BJ (cell line): ENCODE measurements around the gene ITGA1. TPM values are rescaled to one million over a fixed set of nuclear protein-coding genes. Genes with fewer than 3 reads are reported as not detected.

Experiments
- CTCF ChIA-PET: fragments of 350-600 bp; formaldehyde crosslinking; extraction: SDS; loops from one replicate; lab custom pipeline; 2021; ENCODE audit warnings: antibody characterized with exemption, inconsistent platforms; lab: Yijun Ruan, JAX
- POLR2A ChIA-PET: fragments of 300-600 bp; sonication (Branson Sonifier 250); formaldehyde crosslinking; extraction: SDS; loops from one replicate; lab custom pipeline; 2021; ENCODE audit warnings: antibody characterized with exemption; lab: Charles Lee
- DNase-seq: peaks from one replicate; pipeline ENCODE4 v3.0.0-alpha.2; 2011; ENCODE audit warnings: low read depth
- H3K27me3 ChIP-seq: 2 replicates; pipeline ENCODE4 v1.6.0; 2011; ENCODE audit warnings: low read length; ENCODE audit not compliant: control insufficient read depth, insufficient read depth
- H3K36me3 ChIP-seq: 2 replicates; pipeline ENCODE4 v1.5.1; 2011; ENCODE audit warnings: low read length; ENCODE audit not compliant: control insufficient read depth, insufficient read depth
- H3K4me3 ChIP-seq: 2 replicates; pipeline ENCODE4 v1.5.1; 2011; ENCODE audit warnings: low read depth, mild to moderate bottlenecking, control low read depth, low read length
- polyA plus RNA-seq: library from polyadenylated mRNA; depleted of rRNA; stranded (reverse); fragments of >200 nt; gene quantifications from 2 replicates; pipeline ENCODE4 v1.2.3, GENCODE V29; 2011; rRNA removed
- small RNA-seq: library from RNA; depleted of rRNA; stranded (forward); fragments of <200 nt; gene quantifications from one replicate; pipeline ENCODE3, GENCODE V24; 2012; ENCODE audit warnings: low replicate concordance, low read depth; ENCODE audit not compliant: insufficient read length
- TF ChIP-seq, protein P1 (sequence below): IDR thresholded peaks from 2 replicates; pipeline ENCODE4 v1.5.1; 2011; ENCODE audit warnings: low read depth, mild to moderate bottlenecking, control low read depth, inconsistent platforms, low read length, moderate library complexity; ENCODE audit not compliant: insufficient read depth

ITGA1 gene
- polyA plus RNA-seq, 1 experiment, result 35.2 TPM

- TF ChIP-seq, protein P1, sequence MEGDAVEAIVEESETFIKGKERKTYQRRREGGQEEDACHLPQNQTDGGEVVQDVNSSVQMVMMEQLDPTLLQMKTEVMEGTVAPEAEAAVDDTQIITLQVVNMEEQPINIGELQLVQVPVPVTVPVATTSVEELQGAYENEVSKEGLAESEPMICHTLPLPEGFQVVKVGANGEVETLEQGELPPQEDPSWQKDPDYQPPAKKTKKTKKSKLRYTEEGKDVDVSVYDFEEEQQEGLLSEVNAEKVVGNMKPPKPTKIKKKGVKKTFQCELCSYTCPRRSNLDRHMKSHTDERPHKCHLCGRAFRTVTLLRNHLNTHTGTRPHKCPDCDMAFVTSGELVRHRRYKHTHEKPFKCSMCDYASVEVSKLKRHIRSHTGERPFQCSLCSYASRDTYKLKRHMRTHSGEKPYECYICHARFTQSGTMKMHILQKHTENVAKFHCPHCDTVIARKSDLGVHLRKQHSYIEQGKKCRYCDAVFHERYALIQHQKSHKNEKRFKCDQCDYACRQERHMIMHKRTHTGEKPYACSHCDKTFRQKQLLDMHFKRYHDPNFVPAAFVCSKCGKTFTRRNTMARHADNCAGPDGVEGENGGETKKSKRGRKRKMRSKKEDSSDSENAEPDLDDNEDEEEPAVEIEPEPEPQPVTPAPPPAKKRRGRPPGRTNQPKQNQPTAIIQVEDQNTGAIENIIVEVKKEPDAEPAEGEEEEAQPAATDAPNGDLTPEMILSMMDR, result no peak
- H3K4me3 ChIP-seq, result no peak overlapping the region
- POLR2A ChIA-PET, result no interaction called here
- DNase-seq, result no peak
- no peaks in the 10 kb centered on the region for H3K36me3 ChIP-seq
- CTCF ChIA-PET, result no interaction called here
- H3K27me3 ChIP-seq, result no peaks in the 10 kb centered on the region
These were observed 215.4 kb downstream of the ITGA1 start for GRCh38 chr5:53003144-53003543.

GRCh38 chr5:53006911-53007890, 219.5 kb downstream of the ITGA1 start:
- Histone ChIP-seq H3K36me3 (no peaks in the 10 kb centered on the region), H3K4me3 (no peak overlapping the region), H3K27me3 (no peaks in the 10 kb centered on the region)
- TF ChIP-seq, protein P1, result no peak
- no peak for DNase-seq
- ChIA-PET CTCF (interaction anchor here (0.8 to 1.6 kb wide), 2 partner anchors 11 to 17 kb away, joined by 3 to 4 read pairs; no protein-coding TSS in a partner anchor), POLR2A (interaction anchor here (1.0 kb wide), 1 partner anchor 19 kb away, joined by 3 read pairs; no protein-coding TSS in a partner anchor)

DNA sequence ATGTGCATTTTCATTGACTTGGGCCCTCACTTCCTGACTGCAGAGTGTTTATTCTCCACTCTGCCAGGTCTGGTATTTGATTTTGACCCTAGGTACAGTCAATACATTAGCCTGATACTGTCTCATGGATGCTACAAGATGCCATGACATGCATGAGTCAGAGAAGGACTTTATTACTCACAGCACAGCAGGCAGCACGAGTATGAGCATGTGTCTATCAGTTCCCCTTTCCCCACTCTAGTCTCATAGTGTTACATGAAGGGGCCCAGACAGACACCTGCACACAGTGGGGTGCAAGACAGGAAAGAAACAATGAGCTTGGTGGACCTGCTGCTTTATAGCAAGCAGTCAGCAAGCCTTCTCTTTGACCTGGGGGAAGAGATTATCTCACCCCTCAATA, 221.0 kb downstream of the ITGA1 start:
- no peak for DNase-seq
- CTCF ChIA-PET, result interaction anchor here (1.6 to 2.1 kb wide), 2 partner anchors 18 to 27 kb away, joined by 4 to 5 read pairs; no protein-coding TSS in a partner anchor
- TF ChIP-seq, protein P1, result no peak
- no peak overlapping the region for H3K4me3 ChIP-seq
- H3K27me3 ChIP-seq, result no peaks in the 10 kb centered on the region
- H3K36me3 ChIP-seq, result no peaks in the 10 kb centered on the region
- POLR2A ChIA-PET, result no interaction called here

Small RNA genes lying within 50 kb of the gene (small RNA-seq; reads per million reads assigned to genes)
- gene B3GNTL1P1, result not detected

Other genes starting within 250 kb of the ITGA1 start
- gene PELO, start within 50 bp of the ITGA1 start, polyA plus RNA-seq, result 26.7 and 29.6 TPM in 2 replicates
- gene ITGA2, start 201.4 kb downstream of the ITGA1 start, polyA plus RNA-seq, result 5.3 and 10.1 TPM in 2 replicates